Measurements from ENCODE around the gene PANX1. TPM values are rescaled to one million over a fixed set of nuclear protein-coding genes. Genes with fewer than 3 reads are reported as not detected.

Gene PANX1
- total RNA-seq, 1 experiment from 2014 or later: 21.9 TPM

GRCh38 chr11:94106716-94107115, 21.9 kb upstream of the PANX1 start:
- ATAC-seq (no peak), DNase-seq (ENCODE audit: low read depth, low spot score) (no peak)
- H3K27ac ChIP-seq (ENCODE audit: low read depth, low read length): no peak overlapping the region
- H3K27me3 ChIP-seq (ENCODE audit: insufficient read depth, low read length): no peaks in the 10 kb centered on the region
- H4K20me1 ChIP-seq (ENCODE audit: insufficient read depth): no peaks in the 10 kb centered on the region
- ChIA-PET POLR2A (no interaction called here), CTCF (no interaction called here), RAD21 (ENCODE audit: low non-redundant PET in 1 of 2, low total read pairs in 2 of 2, uncharacterized antibody in 2 of 2, unreplicated experiment in 2 of 2) (interaction anchor here in 1 of 2 experiments (0.6 kb wide), 1 partner anchor 1694 kb away, joined by 4 read pairs; no protein-coding TSS in a partner anchor)
- H3K36me3 ChIP-seq (ENCODE audit: control insufficient read depth in 1 of 2, insufficient read depth in 2 of 2, low read length in 2 of 2): no peaks in the 10 kb centered on the region
- no peaks in the 10 kb centered on the region for H3K79me2 ChIP-seq (ENCODE audit: insufficient read depth, low read length)
- intact Hi-C loops (cut with micrococcal nuclease): loop anchor here (5.0 kb wide), 1 partner anchor 184 kb away; no protein-coding TSS in a partner anchor
- no peaks in the 10 kb centered on the region for H3K9me3 ChIP-seq (ENCODE audit: control insufficient read depth in 1 of 2, insufficient read depth in 1 of 2, low read depth in 1 of 2, low read length in 2 of 2)
- BruUV-seq (replicated peaks): no TSS peak
- H3K4me3 ChIP-seq (replicated peaks in 1 of 2; ENCODE audit: low read depth in 1 of 2, low read length in 2 of 2): no peak overlapping the region
- H3K9me2 ChIP-seq (ENCODE audit: insufficient read depth): no peaks in the 10 kb centered on the region
- H2AFZ ChIP-seq (ENCODE audit: low read depth, low read length, poor library complexity, severe bottlenecking): no peak overlapping the region
- H3K9ac ChIP-seq (ENCODE audit: low read length): no peak overlapping the region
- H3K4me2 ChIP-seq (ENCODE audit: low read length): no peak overlapping the region
- TF ChIP-seq SRF (IDR thresholded peaks at IDR 0.05; ENCODE audit: low read depth) (no peak), EZH2phosphoT487 (IDR thresholded peaks at IDR 0.05; ENCODE audit: borderline replicate concordance) (no peak), SP1 (IDR thresholded peaks at IDR 0.05; ENCODE audit: low read depth) (no peak), SIN3A (IDR thresholded peaks at IDR 0.05; ENCODE audit: low read depth) (no peak), ZFX (IDR thresholded peaks at IDR 0.05) (no peak), CBX3 (IDR thresholded peaks at IDR 0.05; ENCODE audit: low read depth) (no peak), CEBPB (IDR thresholded peaks at IDR 0.05; ENCODE audit: low read depth) (no peak), ZNF274 (IDR thresholded peaks at IDR 0.05; ENCODE audit: low read depth, low read length) (no peak), EGR1 (IDR thresholded peaks at IDR 0.05; ENCODE audit: low read depth) (no peak)
- TF ChIP-seq, protein P1, sequence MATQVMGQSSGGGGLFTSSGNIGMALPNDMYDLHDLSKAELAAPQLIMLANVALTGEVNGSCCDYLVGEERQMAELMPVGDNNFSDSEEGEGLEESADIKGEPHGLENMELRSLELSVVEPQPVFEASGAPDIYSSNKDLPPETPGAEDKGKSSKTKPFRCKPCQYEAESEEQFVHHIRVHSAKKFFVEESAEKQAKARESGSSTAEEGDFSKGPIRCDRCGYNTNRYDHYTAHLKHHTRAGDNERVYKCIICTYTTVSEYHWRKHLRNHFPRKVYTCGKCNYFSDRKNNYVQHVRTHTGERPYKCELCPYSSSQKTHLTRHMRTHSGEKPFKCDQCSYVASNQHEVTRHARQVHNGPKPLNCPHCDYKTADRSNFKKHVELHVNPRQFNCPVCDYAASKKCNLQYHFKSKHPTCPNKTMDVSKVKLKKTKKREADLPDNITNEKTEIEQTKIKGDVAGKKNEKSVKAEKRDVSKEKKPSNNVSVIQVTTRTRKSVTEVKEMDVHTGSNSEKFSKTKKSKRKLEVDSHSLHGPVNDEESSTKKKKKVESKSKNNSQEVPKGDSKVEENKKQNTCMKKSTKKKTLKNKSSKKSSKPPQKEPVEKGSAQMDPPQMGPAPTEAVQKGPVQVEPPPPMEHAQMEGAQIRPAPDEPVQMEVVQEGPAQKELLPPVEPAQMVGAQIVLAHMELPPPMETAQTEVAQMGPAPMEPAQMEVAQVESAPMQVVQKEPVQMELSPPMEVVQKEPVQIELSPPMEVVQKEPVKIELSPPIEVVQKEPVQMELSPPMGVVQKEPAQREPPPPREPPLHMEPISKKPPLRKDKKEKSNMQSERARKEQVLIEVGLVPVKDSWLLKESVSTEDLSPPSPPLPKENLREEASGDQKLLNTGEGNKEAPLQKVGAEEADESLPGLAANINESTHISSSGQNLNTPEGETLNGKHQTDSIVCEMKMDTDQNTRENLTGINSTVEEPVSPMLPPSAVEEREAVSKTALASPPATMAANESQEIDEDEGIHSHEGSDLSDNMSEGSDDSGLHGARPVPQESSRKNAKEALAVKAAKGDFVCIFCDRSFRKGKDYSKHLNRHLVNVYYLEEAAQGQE (IDR thresholded peaks at IDR 0.05; ENCODE audit: low read depth): no peak
- H3K4me1 ChIP-seq (ENCODE audit: control insufficient read depth in 1 of 2, insufficient read depth in 2 of 2, low read length in 2 of 2): no peaks in the 10 kb centered on the region

Data from HCT116 (cell line).